CD4-positive, alpha-beta T cell treated with Interleukin-6 at 100 ng/mL for 8 hours (primary cell): ENCODE measurements around the gene TAS1R3.
"Not testable (repeated sequence)": the region's sequence is repeated elsewhere in the genome, so short reads cannot be mapped to it uniquely, and the experiment has no call there.

Experiments
- DNase-seq: peaks from one replicate; pipeline ENCODE4 v3.0.0-alpha.2; 2020; ENCODE audit warnings: mixed read lengths, low spot score

TAS1R3 gene

DNA sequence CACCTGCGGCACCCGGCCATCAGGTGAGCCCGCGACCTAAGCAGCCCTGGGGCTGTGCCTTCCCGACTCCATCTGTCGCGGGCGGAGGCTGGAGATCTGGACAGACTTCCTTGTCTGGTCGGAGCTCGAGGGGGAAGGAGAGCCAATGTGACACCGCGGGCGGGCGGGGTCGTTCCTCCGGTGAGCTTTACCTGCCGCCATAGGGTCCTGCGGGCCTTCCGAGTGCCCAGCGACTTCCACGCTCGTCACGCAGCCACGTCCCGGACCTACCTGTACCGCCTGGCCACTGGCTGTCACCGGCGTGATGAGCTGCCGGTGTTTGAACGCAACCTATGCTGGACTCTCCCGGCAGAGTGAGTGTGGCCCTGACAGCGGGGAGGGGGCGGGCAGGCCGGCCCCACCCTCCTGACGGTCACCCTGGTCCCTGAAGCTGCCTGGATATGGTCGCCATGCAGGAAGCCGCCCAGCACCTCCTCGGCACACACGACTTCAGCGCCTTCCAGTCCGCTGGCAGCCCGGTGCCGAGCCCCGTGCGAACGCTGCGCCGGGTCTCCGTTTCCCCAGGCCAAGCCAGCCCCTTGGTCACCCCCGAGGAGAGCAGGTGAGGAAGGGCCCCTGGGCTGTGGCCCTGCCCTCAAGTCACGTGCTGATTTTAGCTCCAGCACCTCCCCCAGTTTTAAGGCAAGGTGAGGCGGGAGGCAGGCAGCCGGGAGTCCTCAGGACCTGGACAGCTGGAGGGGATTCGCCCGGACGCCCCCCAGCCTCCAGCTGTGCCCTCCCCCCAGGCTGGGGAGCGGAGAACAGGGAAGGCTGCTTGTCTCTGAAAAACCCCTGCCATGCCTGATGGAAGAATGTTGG, 21.6 kb upstream of the TAS1R3 start:
- DNase-seq, result no peak

DNA sequence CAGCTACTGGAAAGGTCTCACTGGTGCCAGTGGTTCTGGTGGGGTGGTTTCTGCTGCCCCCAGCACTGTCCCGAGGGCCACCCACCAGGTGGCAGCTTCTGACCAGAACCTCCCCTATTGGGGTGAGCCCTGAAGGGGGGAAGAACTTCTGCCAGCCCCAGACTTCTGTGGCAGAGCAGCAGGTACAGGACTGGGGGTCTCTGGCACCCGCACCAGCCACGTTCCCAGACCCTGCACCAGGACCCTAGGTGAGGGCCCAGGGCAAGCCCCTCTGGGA, 21.0 kb upstream of the TAS1R3 start:
- DNase-seq, result no peak

DNA sequence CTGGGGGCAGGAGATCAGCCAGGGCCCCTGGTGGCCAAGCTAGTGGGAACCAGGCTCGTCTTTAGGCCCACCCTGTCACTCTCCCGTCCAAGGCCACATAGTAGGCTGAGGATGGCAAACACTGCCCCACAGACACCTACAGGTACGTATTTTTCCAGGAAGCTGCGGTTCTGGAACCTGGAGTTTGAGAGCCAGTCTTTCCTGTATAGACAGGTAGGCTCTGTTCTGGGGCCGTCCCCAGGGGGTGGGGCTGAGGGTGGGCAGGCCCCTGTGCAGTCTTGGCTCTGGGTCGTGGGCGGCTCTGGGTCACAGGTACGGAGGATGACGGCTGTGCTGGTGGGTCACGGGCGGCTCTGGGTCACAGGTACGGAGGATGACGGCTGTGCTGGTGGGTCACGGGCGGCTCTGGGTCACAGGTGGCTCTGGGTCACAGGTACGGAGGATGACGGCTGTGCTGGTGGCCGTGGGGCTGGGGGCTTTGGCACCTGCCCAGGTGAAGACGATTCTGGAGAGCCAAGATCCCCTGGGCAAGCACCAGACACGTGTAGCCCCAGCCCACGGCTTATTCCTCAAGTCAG, 20.5 kb upstream of the TAS1R3 start:
- no peak for DNase-seq

DNA sequence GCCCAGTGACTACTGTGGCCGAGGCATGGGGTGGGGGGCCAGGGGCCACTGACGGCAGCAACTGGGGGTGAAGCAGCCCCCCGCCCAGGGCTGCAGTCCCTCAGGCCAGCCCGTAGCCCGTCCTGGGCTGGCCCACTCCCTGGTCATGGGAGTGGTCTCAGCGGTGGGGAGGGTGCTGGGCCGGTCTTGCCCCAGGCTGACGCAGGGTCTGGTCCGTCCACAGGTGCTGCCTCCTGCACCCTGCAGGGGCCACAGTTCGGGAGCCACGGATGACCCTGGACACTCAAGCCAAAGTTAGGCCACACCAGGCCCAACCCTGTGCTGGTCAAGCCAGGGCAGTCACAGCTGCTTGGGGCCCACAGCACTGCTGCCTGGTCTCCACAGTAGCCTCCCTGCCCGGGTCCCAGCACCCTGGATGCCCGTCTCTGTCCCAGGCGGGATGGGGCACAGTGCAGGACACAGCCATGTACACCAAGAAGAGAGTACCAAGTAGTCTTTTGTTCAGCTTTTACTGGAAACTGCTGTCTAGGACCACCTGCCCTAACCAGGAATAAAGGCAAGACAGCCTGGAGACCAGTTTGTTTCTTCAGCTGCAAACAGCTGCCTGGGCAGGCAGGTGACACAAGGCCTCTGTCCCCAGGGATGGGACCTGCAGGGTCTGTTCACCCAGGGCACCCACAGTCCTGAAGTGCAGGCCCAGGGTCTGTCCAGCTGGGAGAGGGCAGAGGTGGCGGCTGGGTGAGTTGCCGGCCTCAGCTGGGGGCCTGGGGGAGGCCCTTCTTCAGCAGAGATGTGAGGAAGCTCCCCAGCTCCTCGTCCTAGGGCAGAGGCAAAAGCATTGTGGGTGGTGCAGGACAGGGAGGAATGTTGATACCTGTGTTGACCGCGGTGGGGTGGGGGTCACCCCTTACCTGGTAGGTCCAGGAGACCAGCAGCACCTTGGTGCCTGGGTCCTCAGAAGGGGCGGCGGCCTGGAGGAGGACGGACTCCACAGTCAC, 19.7 kb upstream of the TAS1R3 start:
- no peak for DNase-seq

DNA sequence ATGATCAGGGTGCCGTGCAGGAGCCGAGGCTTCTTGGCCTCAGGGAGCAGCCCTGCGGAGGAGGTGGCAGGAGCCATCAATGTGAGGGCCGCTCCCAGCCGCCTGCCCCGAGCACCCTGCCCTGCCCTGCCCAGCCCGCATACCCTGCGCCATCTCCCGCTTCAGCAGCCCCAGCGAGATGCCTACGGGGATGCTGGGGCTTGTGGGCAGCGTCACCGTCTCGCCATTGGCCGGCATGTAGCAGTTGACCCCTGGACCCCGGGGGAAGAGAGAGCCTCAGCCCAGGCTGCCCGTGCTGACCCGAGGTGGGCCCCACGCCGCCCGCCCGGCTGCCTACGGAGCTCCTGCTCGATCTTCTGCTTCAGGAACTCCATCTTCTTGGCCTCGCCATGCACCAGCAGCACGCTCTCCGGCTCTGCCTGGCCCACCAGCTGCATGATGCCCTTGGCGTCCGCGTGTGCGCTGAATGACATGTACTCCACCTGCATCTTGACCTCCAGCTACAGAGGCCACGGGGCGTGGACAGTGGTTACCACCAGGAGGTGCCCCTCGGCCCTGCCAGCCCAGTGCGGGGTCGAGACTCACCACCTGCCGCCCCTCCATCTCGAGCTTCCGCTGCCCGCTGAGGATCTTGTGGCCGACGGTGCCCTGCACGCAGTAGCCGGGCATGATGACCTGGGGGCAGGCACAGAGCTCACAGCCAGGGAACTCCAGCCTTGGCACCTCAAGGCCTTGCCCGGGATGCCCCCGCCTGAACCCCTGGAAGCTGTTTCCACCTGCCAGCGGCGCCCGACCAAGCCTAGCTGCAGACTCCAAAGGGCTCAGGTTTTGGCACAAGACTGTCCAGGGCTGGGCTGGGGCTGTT, 18.4 kb upstream of the TAS1R3 start:
- DNase-seq, result no peak

DNA sequence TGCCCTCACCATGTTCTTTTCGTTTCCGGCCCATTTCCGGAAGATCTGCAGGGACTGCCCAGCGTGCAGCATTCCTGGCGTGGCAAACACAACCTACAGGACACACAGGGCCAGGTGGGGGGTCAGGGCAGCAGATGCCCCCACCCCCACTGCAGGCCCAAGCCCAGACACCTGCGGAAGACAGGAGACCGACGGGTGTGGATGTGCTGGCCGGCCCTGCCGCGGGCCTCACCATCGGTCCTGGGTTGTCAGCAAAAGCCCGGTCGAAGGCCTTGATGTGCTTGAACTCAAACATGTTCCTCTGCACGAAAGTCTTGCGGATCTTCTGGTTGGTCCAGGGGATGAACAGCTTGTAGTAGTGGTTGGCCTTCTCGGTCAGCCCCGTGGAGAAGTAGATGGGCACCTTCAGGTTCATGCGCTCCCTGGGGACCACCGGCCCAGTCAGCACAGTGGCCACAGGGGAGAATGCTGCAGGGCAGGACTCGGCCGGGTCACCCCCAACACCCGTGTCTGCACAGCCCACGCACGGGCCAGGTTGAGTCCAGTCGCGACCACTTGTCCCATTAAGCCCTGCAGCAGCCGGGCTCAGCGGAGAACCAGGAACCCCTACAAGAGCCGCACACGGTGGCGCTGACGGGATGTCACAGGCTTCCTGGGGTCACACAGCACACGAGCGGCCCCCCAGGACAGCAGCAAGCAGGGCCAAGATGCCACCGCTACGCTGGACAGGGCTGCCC, 17.4 kb upstream of the TAS1R3 start:
- DNase-seq, result no peak

DNA sequence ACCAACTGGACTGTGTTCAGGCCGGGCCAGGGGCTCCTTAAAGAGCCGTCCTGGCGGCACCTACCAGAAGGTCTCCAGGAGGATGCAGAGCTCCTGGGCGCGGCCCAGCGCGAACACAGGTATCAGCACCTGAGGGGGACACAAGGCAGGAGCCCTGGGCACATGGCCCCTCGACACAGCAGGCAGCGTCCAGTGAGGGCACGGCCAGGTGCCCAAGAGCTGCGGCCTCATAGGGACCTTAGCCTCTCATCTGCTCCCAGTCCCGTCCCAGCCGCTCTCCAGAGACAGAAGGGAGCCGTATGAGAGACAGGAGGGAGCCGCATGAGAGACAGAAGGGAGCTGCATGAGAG, 16.9 kb upstream of the TAS1R3 start:
- DNase-seq, result no peak

DNA sequence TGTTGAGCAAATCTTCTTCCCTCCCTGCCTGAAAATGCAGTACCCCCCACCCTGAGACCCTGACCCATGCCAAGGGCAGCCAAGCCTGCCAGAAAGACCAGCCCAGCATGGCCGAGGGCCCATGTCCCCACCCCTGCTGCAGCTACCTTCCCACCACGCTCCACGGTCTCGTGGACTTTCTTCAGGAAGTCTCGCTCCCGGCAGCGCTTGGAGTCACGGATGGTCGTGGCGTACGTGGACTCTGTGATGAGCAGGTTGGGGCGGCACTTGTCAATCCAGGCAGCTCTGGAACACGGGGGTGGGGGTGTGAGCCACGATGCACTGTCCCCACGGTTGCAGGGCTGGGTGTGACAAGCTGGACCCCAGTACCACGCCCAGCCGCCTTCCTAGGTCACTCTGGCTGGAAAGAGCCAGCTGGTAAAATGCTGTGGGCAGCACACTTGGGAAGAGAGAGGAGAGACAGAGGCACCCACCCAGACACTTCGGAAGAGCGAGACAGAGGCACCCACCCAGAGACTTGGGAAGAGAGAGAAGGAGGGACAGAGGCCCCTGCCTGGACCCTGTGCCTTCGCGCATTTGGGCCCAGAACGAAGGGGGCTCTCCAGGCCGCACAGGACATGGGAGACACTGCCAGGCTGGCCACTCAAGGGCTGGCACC, 16.3 kb upstream of the TAS1R3 start:
- no peak for DNase-seq

DNA sequence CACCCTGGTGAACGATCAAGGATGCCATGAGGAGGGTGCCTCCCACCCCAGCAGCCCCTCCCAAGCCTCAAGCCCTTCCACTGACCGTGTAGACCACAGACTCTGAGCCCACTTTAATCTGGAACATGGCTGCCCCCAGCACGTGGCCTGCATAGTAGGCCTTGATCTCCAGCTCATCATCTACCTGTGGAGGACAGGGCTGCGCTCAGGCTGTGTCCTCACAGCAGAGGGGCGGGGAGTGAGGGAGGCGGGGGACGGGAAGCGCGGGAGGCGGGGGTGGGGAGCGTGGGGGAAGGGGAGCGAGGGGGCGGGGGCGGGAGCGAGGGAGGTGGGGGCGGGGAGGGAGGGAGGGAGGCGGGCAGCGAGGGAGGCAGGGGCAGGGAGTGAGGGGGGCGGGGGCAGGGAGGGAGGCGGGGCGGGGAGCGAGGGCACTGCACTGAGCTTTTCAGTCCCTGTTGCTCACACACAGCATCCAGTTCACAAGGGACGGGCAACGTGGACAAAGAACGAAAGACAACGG, 15.6 kb upstream of the TAS1R3 start:
- no peak for DNase-seq

DNA sequence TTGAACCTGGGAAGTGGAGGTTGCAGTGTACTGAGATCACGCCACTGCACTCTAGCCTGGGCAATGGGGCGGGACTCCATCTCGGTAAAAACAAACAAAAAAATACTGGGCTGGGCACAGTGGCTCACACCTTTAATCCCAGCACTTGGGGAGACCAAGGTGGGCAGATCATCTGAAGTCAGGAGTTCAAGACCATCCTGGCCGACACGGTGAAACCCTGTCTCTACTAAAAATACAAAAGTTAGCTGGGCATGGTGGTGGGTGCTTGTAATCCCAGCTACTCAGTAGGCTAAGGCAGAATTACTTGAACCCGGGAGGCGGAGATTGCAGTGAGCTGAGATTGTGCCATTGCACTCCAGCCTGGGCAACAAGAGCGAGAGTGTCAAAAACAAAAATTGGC, 14.9 kb upstream of the TAS1R3 start:
- not testable (repeated sequence) for DNase-seq

DNA sequence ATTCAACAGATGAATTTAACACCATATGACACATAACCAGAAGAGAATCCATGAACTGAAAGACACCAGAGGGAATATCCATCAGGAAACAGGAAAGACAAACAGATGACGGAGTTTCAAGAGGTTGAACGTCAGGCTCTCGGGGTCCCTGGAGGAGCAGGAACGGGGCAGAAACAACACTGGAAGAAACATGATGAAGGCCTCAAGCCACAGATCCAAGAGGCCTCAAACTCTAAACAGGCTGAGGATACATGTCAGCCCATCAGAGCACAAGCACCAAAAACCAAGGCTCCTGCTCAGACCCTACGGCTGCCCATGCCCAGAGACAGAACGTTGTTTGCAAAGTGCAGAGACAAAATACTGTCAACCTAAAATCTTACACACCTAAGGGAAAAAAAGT, 13.7 kb upstream of the TAS1R3 start:
- no peak for DNase-seq

DNA sequence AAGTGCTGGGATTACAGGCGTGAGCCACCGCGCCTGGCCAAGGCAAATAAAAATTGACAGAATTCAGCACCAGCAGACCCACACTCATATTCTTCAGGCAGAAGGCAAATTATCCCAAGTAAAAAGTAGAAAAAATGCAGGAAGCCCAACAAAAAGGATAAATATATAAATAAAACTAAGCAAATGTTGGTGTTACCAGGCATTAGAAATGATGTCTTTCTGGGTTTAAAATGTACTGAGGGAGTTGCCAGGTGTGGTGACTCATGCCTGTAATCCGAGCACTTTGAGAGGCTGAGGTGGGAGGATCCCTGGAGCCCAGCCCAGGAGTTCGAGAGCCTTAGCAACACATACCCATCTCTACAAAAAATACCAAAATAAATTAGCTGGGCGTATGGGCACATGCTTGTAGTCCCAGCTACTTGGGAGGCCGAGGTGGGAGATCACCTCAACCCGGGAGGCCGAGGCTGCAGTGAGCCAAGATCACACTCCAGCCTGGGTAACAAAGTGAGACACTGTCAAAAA, 12.9 kb upstream of the TAS1R3 start:
- no peak for DNase-seq

DNA sequence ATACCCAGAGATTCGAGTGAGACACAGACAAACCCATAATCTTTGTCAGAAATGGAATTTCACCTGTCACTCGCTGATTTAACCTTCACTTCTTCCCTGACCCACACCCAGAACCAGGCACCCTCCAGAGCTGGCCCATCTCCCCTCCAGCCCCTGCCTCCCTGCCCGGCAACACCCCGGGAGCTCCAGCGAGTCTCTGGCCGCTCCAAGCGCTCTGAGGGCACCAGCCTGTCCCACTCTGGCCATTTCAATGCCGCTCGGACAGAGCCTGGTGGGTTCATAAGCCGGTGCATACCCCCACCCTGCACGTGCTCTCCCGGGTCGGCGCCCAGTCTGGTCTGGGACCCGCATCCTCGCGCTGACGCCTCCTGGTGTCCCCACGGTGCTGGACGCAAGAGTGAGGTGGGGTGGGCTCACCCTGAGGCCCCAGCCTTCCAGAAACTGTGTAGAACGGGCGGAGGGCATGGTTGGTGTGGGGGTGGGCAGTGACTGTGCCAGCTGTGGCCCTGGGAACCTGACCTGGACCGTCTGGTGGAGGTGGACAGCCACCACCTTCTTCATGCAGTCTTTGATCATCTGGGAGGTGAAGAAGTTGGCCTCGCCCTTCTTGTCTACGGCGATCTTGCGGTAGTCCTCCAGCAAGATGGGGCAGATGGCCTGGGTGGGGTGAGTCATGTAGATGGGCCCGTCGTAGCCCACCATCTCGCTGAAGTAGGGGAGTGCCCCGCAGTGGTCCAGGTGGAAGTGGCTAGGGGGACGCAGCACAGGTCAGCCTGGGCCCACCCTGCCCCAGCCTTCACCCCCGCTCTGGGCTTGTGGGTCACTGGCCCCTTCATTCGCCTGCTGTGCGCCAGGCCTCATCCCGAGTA, 12.1 kb upstream of the TAS1R3 start:
- DNase-seq, result no peak

DNA sequence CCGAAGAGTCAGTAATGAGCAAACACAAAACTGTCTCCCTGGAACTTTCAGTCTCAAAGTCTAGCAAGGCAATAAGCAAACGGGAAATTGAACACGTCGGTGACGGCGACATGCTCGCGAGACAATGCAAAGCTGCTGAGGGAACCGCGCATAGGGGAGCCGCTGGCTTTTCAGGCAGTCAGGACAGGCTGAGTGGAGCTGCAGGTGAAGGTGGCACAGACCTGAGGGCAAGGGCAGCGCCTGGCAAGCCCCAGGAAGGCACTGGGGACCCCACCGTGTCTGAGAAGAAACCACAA, 11.5 kb upstream of the TAS1R3 start:
- no peak for DNase-seq

DNA sequence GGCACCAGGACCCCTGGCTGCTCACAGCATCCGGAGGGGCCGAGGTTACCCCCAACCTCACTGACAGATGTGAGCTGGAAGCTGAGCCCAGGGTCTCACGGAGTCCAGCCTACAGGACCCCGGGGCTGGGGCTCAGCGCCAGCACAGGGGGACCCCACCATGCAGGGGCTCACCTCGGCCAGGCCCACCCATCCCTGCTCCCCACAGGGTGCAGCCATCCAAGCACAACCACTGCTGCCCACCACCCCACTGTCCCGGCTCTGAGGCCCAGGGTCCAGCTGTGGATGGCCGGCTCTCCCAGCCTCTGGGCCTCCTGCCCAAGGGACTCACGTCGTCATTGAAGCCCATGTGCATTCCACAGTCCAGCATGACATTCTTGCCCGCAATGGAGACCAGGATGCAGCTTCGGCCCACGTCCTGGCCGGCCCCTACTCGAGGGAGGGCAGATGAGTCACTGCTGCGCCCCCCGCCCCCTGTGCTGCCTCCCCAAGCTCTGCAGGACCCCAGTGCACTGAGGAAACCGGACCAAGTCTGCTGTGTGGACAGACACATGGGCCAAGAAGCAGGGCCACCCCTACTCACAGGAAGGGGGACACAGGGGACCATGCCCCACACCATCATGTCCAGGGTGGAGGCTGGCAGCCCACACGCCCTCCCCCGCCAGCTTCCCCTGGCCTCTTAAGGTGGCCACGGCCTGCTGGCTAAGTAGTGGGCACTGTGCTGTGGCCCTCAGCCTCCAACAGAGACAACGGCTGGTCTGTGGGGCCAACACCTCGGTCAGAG, 10.2 kb upstream of the TAS1R3 start:
- DNase-seq, result no peak

DNA sequence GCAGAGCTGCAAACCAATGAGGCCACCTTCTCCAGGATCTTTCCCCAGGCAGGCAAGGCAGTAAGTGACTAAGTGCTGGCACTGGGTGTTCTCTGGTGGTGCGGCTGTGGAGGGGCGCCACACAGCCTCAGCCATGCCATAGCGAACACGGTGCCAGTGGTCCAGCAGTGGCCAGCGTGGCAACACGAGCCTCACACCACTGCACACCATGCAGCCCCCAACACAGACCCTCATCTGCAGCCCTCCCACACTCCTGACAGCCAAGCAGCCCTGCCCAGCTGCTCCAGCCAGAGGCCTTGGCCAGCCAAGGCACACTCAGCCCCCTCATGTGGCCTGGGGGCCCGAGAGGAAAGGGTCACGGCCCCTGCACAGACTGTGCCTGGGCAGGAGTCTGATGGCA, 9.6 kb upstream of the TAS1R3 start:
- DNase-seq, result no peak

DNA sequence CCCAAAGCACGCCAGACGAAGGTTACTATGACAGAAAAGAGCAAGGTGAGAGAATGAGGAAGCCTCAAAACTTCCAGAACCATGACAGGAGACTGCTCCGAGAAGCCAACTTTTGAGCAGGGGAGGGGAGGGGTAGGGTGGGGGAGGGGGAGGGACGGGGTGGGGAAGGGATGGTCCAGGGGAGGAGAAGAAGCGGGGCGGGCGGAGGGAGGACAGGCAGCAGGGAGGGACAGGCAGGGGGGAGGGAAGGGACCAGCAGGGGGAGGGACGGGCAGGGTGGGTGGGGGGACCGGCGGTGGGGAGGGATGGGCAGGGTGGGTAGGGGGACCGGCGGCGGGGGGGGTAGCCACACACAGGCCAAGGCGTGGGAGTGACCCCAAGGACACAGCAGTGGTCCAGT, 8.7 kb upstream of the TAS1R3 start:
- DNase-seq, result no peak

DNA sequence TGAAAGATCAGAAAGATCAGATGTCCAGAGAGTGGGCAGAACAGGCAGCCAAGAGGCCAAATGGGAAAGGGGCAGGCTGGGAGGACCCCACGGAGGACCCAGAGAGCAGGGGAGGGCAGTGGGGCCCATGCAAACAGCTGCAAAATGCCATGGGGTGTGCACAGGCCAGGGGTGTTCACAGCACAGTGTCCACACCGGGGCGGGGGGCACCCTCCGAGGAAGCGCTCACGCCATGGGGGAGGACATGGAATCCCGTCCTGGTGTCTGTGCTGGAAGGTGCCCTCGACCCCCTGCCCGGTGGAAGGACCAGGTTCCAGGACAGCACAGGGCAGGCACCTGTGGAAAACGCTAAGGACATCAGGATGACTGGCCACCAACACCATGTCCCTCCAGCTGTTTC, 8.1 kb upstream of the TAS1R3 start:
- no peak for DNase-seq

DNA sequence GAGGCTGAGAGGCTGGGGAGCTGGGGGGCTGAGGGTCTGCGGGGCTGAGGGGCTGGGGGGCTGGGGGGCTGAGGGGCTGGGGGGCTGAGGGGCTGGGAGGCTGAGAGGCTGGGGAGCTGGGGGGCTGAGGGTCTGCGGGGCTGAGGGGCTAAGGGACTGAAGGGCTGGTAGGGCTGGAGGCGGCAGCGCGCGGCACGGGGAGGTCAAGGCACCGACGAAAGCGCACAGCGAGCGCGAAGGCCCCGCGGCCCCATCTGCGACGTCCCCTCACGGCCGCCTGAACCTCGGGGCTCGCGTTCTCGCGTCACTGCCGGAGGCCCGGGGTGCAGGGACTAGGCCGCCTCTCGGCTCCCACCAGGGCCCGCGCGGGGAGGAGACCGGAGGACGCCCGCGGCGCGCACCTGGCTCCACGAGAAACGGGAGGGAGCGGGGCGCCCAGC, 7.0 kb upstream of the TAS1R3 start:
- DNase-seq, result no peak
